Left renal pelvis (tissue), 4 donors: Measurements from ENCODE around the gene HS1BP3. TPM values are rescaled to one million over a fixed set of nuclear protein-coding genes. Genes with fewer than 3 reads are reported as not detected.

ENCODE experiments used
- DNase-seq, 4 donors: peaks; one replicate each; pipeline ENCODE4 v3.0.0-alpha.2; 2013; ENCODE audit warnings: low read depth in 4 of 4, low spot score in 3 of 4
- polyA plus RNA-seq, 4 donors: library from polyadenylated mRNA; unstranded; fragments of 120-200 nt; gene quantifications; one replicate each; pipeline ENCODE4 v1.2.1, GENCODE V29; 2013; ENCODE audit not compliant: insufficient read length in 4 of 4

HS1BP3 gene
- 10 to 100 TPM in 3 of 4 donors, 1 to 10 TPM in 1; 9.1 to 20.0 (median 16.8) TPM for polyA plus RNA-seq

GRCh38 chr2:20650877-20651730 is at the start of gene HS1BP3:
Gene HS1BP3 (minus strand): TSS chr2:20651098. CDS start chr2:20651063, 35 bp downstream.
- DNase-seq = peak; percentile 73 to 78 (median 76)

GRCh38 chr2:20698916-20699613 is 48.2 kb upstream of the HS1BP3 start:
- DNase-seq = no peak

GRCh38 chr2:20697322-20697934 is 46.5 kb upstream of the HS1BP3 start:
- DNase-seq = no peak

GRCh38 chr2:20696366-20696765 is 45.5 kb upstream of the HS1BP3 start:
- no peak for DNase-seq

- no peak for DNase-seq
These were observed 42.4 kb upstream of the HS1BP3 start for GRCh38 chr2:20693317-20693716.

- DNase-seq = no peak
These were observed 41.2 kb upstream of the HS1BP3 start for GRCh38 chr2:20692081-20692480.

GRCh38 chr2:20691076-20691734 is 40.3 kb upstream of the HS1BP3 start:
- DNase-seq = no peak

- no peak for DNase-seq
These were observed 38.7 kb upstream of the HS1BP3 start for GRCh38 chr2:20689428-20690264.

- DNase-seq = no peak
These were observed 36.4 kb upstream of the HS1BP3 start for GRCh38 chr2:20687260-20687832.

- no peak for DNase-seq
These were observed 33.7 kb upstream of the HS1BP3 start for GRCh38 chr2:20684581-20685063.

GRCh38 chr2:20682167-20682920 is 31.4 kb upstream of the HS1BP3 start:
- no peak for DNase-seq

GRCh38 chr2:20680744-20681375 is 30.0 kb upstream of the HS1BP3 start:
- no peak for DNase-seq

GRCh38 chr2:20678780-20679179 is 27.9 kb upstream of the HS1BP3 start:
- no peak for DNase-seq

GRCh38 chr2:20678086-20678395 is 27.1 kb upstream of the HS1BP3 start:
- no peak for DNase-seq

GRCh38 chr2:20677301-20678085 is 26.6 kb upstream of the HS1BP3 start:
- no peak for DNase-seq

GRCh38 chr2:20676353-20677215 is 25.7 kb upstream of the HS1BP3 start:
- DNase-seq = no peak
